SHP77 treated with DMSO at 0.1 percent for 48 hours (cell line): ENCODE data around the gene FBXL17.

Source experiments
- DNase-seq: peaks from one replicate; lab custom pipeline; 2025; lab: John Stamatoyannopoulos, UW

The FBXL17 gene

GRCh38 chr5:108249785-108250426, 132.0 kb downstream of the FBXL17 start:
- no peak for DNase-seq

- no peak for DNase-seq
Measured at GRCh38 chr5:108249095-108249784, 132.7 kb downstream of the FBXL17 start.

- DNase-seq = no peak
Measured at GRCh38 chr5:108238936-108239887, 142.7 kb downstream of the FBXL17 start.

- DNase-seq = no peak
Measured at GRCh38 chr5:108238461-108238860, 143.4 kb downstream of the FBXL17 start.

- no peak for DNase-seq
Measured at GRCh38 chr5:108233617-108234155, 148.2 kb downstream of the FBXL17 start.

GRCh38 chr5:108232805-108233204, 149.1 kb downstream of the FBXL17 start:
- DNase-seq = no peak

- no peak for DNase-seq
Measured at GRCh38 chr5:108222011-108222410, 159.9 kb downstream of the FBXL17 start.

GRCh38 chr5:108220834-108221233, 161.1 kb downstream of the FBXL17 start:
- no peak for DNase-seq

GRCh38 chr5:108216890-108217289, 165.0 kb downstream of the FBXL17 start:
- DNase-seq = no peak

GRCh38 chr5:108214857-108215256, 167.0 kb downstream of the FBXL17 start:
- DNase-seq = no peak

GRCh38 chr5:108212775-108213346, 169.0 kb downstream of the FBXL17 start:
- DNase-seq = no peak

GRCh38 chr5:108206707-108207106, 175.2 kb downstream of the FBXL17 start:
- DNase-seq = no peak

GRCh38 chr5:108201721-108202120, 180.2 kb downstream of the FBXL17 start:
- DNase-seq = no peak

GRCh38 chr5:108196276-108196675, 185.6 kb downstream of the FBXL17 start:
- no peak for DNase-seq

GRCh38 chr5:108193021-108193795, 188.7 kb downstream of the FBXL17 start:
- DNase-seq = no peak

- DNase-seq = no peak
Measured at GRCh38 chr5:108184940-108185339, 197.0 kb downstream of the FBXL17 start.

GRCh38 chr5:108181975-108182374, 199.9 kb downstream of the FBXL17 start:
- DNase-seq = no peak

- DNase-seq = no peak
Measured at GRCh38 chr5:108174286-108174685, 207.6 kb downstream of the FBXL17 start.

GRCh38 chr5:108171759-108172158, 210.1 kb downstream of the FBXL17 start:
- no peak for DNase-seq

GRCh38 chr5:108168915-108169314, 213.0 kb downstream of the FBXL17 start:
- no peak for DNase-seq

GRCh38 chr5:108167174-108167573, 214.7 kb downstream of the FBXL17 start:
- no peak for DNase-seq
